Stimulated activated CD4-positive, alpha-beta T cell treated with anti-CD3 and anti-CD28 coated beads, TNF-alpha, amount 100 ng/mL, for 1 hour (primary cell): Measurements from ENCODE around the gene UBASH3A.

Experiments used
- DNase-seq, 3 donors: peaks; one replicate each; pipeline ENCODE4 v3.0.0-alpha.2; 2020; ENCODE audit warnings: low read depth in 3 of 3, low spot score in 1 of 3

Gene UBASH3A

GRCh38 chr21:42429021-42429420, 25.3 kb downstream of the UBASH3A start:
- no peak for DNase-seq

- DNase-seq, result no peak
These were observed 26.2 kb downstream of the UBASH3A start for GRCh38 chr21:42429856-42430255.

DNA sequence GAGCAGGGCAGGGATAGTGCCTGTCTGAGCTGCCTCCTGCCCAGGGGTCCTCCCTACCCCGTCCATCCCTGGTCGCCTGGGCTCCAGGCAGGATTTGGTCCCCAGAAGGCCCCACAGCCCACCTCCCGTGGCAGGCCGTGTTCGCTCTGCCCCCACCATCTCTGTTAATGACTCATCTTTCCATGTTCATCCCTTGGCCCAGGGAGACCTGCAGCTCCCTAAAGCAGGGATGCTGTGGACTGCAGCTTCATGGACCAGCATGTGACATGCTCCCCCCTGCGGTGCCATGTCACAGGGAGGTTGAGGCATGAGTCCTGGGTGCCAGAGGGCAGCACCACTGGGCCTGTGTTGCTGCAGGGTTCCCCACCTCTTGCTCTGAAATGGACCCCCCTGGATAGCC, 26.8 kb downstream of the UBASH3A start:
- no peak for DNase-seq

DNA sequence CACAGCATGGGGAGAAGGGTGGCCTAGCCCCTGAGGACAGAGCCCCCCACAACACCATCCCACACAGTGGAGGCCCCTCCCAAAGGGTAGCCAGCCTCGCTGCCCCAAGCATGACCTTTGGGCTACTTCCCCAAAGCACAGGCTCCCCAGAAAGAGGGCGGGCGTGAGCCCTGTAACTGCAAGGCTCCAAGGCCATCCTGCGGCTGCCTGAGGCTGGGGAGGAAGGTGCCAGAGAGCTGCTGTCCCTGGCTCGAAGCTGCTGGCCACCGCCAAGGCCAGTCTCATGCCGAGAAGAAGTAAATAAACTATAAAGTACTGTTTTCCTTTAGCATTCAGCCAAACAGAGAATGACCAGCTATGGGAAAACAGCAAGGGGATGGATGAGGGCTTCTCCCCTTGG, 27.5 kb downstream of the UBASH3A start:
- no peak for DNase-seq

- DNase-seq, result no peak
These were observed 29.0 kb downstream of the UBASH3A start for GRCh38 chr21:42432695-42433094.

GRCh38 chr21:42433946-42434551, 30.3 kb downstream of the UBASH3A start:
- no peak for DNase-seq

- DNase-seq, result no peak
These were observed 31.2 kb downstream of the UBASH3A start for GRCh38 chr21:42434884-42435283.

DNA sequence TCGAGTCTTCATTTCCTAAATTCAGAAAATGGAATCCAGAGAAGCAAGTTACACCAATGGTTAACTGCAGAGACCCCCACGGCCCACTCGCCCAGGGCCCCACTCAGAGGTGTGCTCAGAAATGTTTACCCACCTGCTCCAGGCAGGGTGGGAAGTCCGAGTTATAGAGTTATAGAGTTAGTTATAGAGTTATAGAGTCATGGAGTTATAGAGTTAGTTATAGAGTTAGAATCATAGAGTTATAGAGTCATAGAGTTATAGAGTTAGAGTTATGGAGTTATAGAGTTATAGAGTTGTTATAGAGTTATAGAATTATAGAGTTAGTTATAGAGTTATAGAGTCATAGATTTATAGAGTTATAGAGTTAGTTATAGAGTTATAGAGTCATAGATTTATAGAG, 31.7 kb downstream of the UBASH3A start:
- no peak for DNase-seq

- DNase-seq, result no peak
These were observed 32.1 kb downstream of the UBASH3A start for GRCh38 chr21:42435833-42436232.

DNA sequence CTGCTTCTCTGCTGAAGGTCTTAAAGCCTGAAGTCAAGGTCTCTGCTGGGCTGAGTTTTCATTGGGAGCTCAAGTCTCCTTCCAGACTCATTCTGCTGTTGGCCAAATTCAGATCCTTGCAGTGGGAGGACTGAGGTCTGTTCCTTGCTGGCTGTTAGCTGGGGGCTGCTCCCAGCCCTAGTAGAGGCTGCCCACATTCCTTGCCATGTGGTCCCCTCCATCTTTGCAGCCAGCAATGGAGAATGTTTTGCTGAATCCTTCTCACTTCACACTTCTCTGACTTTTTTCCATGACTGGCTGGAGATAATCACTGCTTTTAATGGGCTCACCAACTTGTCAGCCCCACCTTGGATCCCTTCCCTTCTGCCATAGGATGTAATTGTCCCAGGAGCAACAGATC, 33.2 kb downstream of the UBASH3A start:
- no peak for DNase-seq

DNA sequence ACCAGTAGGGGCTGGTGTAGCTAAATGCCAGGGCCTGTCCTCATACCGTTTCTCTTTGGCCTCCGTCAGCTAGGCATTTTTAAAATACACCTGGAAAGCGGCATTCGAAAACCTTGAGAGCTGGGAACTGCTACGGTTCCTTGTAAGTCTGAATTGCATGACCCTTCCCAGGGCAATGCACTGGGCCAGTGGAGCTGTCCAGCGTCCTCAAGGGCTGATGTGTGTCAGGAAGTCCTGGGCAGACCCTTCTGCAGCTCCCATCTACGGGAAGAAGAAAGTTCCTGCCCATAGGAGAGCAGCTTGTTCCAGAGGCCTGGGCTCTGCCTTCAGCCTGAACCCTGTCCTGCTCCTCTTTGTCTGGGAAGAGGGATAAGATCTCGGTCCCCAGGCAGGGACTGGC, 34.1 kb downstream of the UBASH3A start:
- no peak for DNase-seq

GRCh38 chr21:42438316-42439205, 34.9 kb downstream of the UBASH3A start:
- DNase-seq, result no peak

- DNase-seq, result no peak
These were observed 35.8 kb downstream of the UBASH3A start for GRCh38 chr21:42439284-42440186.

- no peak for DNase-seq
These were observed 36.6 kb downstream of the UBASH3A start for GRCh38 chr21:42440187-42440792.

DNA sequence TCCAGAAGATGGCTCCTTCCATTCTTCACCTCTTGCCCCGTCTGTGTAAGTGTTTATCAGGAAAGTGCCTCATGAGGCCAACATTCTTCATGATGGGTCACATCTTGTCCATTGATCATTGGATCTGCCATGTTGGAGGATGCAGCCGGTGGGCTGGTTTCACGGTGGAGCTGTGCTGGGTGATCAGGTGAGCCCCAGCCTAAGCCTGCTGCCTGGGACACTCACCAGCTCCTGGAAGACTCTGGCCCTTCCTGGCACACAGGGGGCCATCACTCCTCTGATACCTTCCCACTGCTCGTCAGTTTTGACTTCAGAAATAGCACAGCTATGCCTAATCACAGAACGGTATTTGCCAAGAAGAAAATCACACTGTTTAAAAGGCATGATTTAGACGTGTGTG, 38.3 kb downstream of the UBASH3A start:
- DNase-seq, result no peak

DNA sequence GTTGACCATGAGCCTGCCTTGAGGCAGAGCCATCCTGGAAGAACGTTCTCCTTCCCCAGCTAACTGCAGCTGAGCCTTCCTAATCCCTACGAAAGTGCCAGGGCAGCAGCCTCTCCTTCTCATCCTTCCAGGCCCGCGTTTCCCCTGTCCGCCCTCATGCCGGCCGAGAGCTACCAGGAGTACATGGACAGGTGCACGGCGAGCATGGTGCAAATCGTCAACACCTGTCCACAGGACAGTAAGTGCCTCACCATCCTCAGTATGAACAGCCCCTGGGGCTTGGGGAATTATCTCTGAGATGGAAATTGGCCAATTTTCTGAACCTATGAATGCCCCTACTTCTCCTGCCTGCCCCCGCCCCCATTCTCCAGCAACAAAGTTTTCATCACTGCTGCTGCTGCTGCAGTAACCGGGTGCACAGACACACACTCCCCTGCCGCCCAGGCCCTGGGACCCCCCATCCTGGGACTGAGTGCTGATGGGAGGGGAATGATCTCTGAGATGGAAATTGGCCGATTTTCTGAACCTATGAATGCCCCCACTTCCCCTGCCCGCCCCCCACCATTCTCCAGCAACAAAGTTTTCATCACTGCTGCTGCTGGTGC, 39.6 kb downstream of the UBASH3A start:
- no peak for DNase-seq

DNA sequence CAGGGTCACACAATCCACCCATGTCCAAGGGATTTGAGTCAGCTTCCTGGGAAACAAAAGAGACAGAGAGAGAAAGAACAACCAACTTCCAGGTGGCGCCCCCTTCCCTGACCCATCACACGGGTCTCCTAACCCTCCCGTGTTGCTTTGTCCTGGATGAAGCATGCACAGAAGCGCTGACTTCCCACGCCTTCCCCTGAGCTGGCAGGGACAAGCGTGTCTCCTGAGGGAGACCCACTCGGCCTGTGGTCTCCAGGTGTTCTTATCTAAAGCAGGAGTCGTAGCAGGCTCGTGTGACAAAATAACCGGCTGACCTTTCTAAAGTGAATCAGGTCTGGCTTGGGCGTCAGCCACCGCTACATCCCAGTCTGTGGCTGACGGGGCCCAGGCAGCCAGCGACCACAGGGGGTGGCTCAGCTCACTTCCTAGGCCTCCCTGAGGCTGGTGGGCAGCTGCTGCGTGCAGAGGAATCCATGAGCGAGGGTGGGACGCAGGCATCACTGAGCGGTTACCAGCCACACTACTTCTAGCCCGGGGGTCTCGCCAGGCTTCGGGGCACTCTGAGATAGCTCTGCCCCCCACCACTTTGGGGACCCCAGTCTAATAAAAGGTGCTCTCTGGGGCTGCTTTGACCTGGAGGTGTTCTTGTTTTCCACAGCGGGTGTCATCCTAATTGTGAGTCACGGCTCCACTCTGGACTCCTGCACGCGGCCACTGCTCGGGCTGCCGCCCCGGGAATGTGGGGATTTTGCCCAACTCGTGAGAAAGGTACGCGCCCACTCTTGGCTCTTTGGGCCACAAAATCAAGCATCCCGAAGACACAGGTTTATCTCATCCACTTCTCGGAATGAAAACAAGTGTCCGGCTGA, 40.4 kb downstream of the UBASH3A start:
- DNase-seq, result no peak

DNA sequence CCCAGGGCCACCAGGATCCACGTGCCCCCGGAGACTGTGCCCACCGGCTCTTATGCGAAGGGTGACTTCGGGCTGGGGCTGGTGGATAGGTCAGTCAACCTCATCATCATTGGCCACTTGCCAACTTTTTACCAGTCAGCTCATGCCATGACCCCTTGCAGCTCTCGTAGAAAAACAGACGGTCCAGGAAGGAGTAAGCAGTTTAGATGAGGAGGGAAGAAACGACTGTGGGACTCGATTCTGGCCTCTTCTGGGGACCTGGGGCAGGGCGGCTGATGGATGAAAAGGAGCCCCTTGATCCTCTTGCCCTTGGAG, 41.0 kb downstream of the UBASH3A start:
- DNase-seq, result no peak

GRCh38 chr21:42445311-42445710, 41.6 kb downstream of the UBASH3A start:
- no peak for DNase-seq

- DNase-seq, result no peak
These were observed 42.8 kb downstream of the UBASH3A start for GRCh38 chr21:42446531-42446930.
